ENCODE data around the gene CFAP20DC. TPM values are rescaled to one million over a fixed set of nuclear protein-coding genes. Genes with fewer than 3 reads are reported as not detected.

CFAP20DC gene
- total and polyA plus RNA-seq, 10 of the 15 experiments (the other 5 are each of a cell fraction or from before 2014, with no cell fraction given): 0.53 to 11.6 (median 2.0) TPM

DNA sequence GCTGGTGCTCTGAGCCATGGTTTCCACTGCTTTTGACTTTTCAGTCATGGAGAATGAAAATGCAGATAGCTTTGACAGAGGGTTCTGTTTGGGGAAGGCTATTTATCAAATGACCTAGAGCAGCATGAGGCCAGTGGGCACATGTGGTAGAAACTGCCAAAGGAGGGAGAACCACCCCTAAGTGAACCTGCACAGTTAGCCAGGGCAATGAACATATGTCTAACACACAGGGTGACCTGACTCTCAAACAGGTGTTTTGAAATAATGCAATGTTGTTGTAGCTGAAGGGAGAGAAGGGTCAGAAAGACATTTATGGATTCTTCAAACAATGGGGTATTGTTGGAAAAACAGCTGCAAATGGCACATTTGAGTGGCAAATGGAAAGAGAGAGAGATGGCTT is 208.9 kb downstream of the CFAP20DC start:
- ChIA-PET SMC1A (ENCODE audit: uncharacterized antibody, unreplicated experiment) (interaction anchor here (0.6 to 1.1 kb wide), 3 partner anchors 11 to 57 kb away, joined by 3 read pairs; no protein-coding TSS in a partner anchor), POLR2A (no interaction called here), CTCF (no interaction called here), RAD21 (ENCODE audit: unreplicated experiment) (no interaction called here)
- H4K20me1 ChIP-seq (ENCODE audit: control insufficient read depth, insufficient read depth): no peaks in the 10 kb centered on the region
- H3K79me2 ChIP-seq (ENCODE audit: control insufficient read depth, insufficient read depth, low read length): no peaks in the 10 kb centered on the region
- no peaks in the 10 kb centered on the region for H3K27me3 ChIP-seq (replicated peaks in 1 of 2; ENCODE audit: control insufficient read depth in 2 of 2, insufficient read depth in 2 of 2, low read length in 1 of 2)
- H3K9ac ChIP-seq (ENCODE audit: control insufficient read depth, insufficient read depth, low read length): no peak overlapping the region
- H2AFZ ChIP-seq (ENCODE audit: control insufficient read depth, low read depth, low read length): no peak overlapping the region
- H3K9me3 ChIP-seq (replicated peaks; ENCODE audit: control insufficient read depth, insufficient read depth, low read length): no peaks in the 10 kb centered on the region
- TF ChIP-seq RB1 (IDR thresholded peaks at IDR 0.05; ENCODE audit: borderline replicate concordance) (no peak), RELB (IDR thresholded peaks at IDR 0.05; ENCODE audit: low read depth) (no peak), YY1 (IDR thresholded peaks at IDR 0.05; ENCODE audit: low read depth, low read length) (no peak), MXI1 (IDR thresholded peaks at IDR 0.05; ENCODE audit: low read depth, low read length) (no peak), TCF12 (IDR thresholded peaks at IDR 0.05; ENCODE audit: low read depth, low read length) (no peak), NFIC (IDR thresholded peaks at IDR 0.05; ENCODE audit: low read depth, low read length) (no peak), TCF3 (IDR thresholded peaks at IDR 0.05; ENCODE audit: borderline replicate concordance, insufficient read depth, low read depth, low read length) (no peak)
- no peak overlapping the region for H3K4me3 ChIP-seq
- DNase-seq (ENCODE audit: low read depth, low spot score) (no peak), ATAC-seq (no peak), FAIRE-seq (no peak)
- in situ Hi-C loops (cut with MboI) (no loop called here), intact Hi-C loops (cut with micrococcal nuclease; ENCODE audit: unreplicated experiment) (no loop called here)
- no peak overlapping the region for H3K4me2 ChIP-seq (ENCODE audit: control insufficient read depth, insufficient read depth)
- H3K4me1 ChIP-seq (ENCODE audit: control insufficient read depth, insufficient read depth, low read length): no peaks in the 10 kb centered on the region
- H3K27ac ChIP-seq (ENCODE audit: control insufficient read depth, insufficient read depth): no peak overlapping the region
- BruUV-seq (replicated peaks): no TSS peak
- no peaks in the 10 kb centered on the region for H3K36me3 ChIP-seq (ENCODE audit: control insufficient read depth in 2 of 2, insufficient read depth in 2 of 2, low read length in 1 of 2)

DNA sequence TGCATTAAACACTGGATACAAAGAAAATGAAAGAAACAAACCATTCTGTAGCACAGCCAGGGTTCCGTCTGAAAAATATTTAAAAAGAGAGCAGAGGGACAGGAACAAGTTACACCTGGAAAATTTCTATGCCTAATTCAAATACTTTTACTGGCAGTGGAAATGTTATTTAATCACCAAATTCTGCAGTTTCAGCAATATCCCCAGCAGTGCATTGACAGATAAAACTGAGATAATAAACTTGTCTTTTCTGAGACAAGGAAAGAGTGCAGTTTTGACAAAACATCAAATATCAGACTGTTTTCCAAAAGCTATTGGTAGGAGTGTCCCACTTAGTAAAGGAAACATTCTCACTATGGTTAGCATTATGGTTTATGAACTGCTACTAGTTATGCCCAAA is 209.9 kb downstream of the CFAP20DC start:
- intact Hi-C loops (cut with micrococcal nuclease; ENCODE audit: unreplicated experiment): no loop called here
- no TSS peak for BruUV-seq (replicated peaks)
- TF ChIP-seq ZBTB40 (IDR thresholded peaks at IDR 0.05; ENCODE audit: borderline replicate concordance) (no peak), PBX3 (IDR thresholded peaks at IDR 0.05; ENCODE audit: insufficient replicate concordance, low read depth, low read length) (no peak), ESRRA (IDR thresholded peaks at IDR 0.05; ENCODE audit: low read length) (no peak), POLR2A (IDR thresholded peaks at IDR 0.05; ENCODE audit: low read depth, low read length) (no peak)

More for the DNA sequence above, 209.9 kb downstream of the CFAP20DC start:
- H3K36me3 ChIP-seq (ENCODE audit: control insufficient read depth in 2 of 2, insufficient read depth in 2 of 2, low read length in 1 of 2): no peaks in the 10 kb centered on the region
- in situ Hi-C loops (cut with MboI): no loop called here
- H3K4me3 ChIP-seq: no peak overlapping the region
- no peak overlapping the region for H3K27ac ChIP-seq (ENCODE audit: control insufficient read depth, insufficient read depth)
- H3K9me3 ChIP-seq (replicated peaks; ENCODE audit: control insufficient read depth, insufficient read depth, low read length): no peaks in the 10 kb centered on the region
- no peak for ATAC-seq
- no peak overlapping the region for H3K9ac ChIP-seq (ENCODE audit: control insufficient read depth, insufficient read depth, low read length)
- no peaks in the 10 kb centered on the region for H3K27me3 ChIP-seq (replicated peaks in 1 of 2; ENCODE audit: control insufficient read depth in 2 of 2, insufficient read depth in 2 of 2, low read length in 1 of 2)
- ChIA-PET RAD21 (ENCODE audit: unreplicated experiment) (no interaction called here), POLR2A (no interaction called here), SMC1A (ENCODE audit: uncharacterized antibody, unreplicated experiment) (interaction anchor here (0.7 kb wide), 1 partner anchor 12 kb away, joined by 3 read pairs; no protein-coding TSS in a partner anchor), CTCF (interaction anchor here (0.7 to 4.8 kb wide), 2 partner anchors 16 to 153 kb away, joined by 3 to 25 read pairs; no protein-coding TSS in a partner anchor)
- no peak for DNase-seq (ENCODE audit: low read depth, low spot score)
- no peak overlapping the region for H3K4me2 ChIP-seq (ENCODE audit: control insufficient read depth, insufficient read depth)
- WGBS (ENCODE audit: insufficient coverage, insufficient replicate concordance, low lambda C conversion rate, missing lambda C conversion rate): 75% methylated on average over 1 of the region's 1 CpG
- H4K20me1 ChIP-seq (ENCODE audit: control insufficient read depth, insufficient read depth): no peaks in the 10 kb centered on the region
- FAIRE-seq: no peak
- no peaks in the 10 kb centered on the region for H3K4me1 ChIP-seq (ENCODE audit: control insufficient read depth, insufficient read depth, low read length)
- H2AFZ ChIP-seq (ENCODE audit: control insufficient read depth, low read depth, low read length): no peak overlapping the region
- H3K79me2 ChIP-seq (ENCODE audit: control insufficient read depth, insufficient read depth, low read length): no peaks in the 10 kb centered on the region
